ENCODE data around the gene CHRM1. TPM values are rescaled to one million over a fixed set of nuclear protein-coding genes. Genes with fewer than 3 reads are reported as not detected.

Gene CHRM1
- total RNA-seq, 2 experiments from 2014 or later: not detected

- Histone ChIP-seq H3K36me3 (ENCODE audit: insufficient read depth, low read length) (no peaks in the 10 kb centered on the region), H3K9me2 (ENCODE audit: insufficient read depth, low read length) (no peaks in the 10 kb centered on the region), H3K4me1 (ENCODE audit: insufficient read depth, low read length, poor library complexity, severe bottlenecking) (no peaks in the 10 kb centered on the region), H3K4me2 (ENCODE audit: low read length) (no peak overlapping the region), H4K20me1 (ENCODE audit: insufficient read depth, low read length) (no peaks in the 10 kb centered on the region), H3K79me2 (ENCODE audit: insufficient read depth, low read depth, low read length) (no peaks in the 10 kb centered on the region), H2AFZ (ENCODE audit: low read length) (no peak overlapping the region), H3K27ac (ENCODE audit: low read depth, low read length, poor library complexity, severe bottlenecking) (no peak overlapping the region), H3K4me3 (ENCODE audit: low read depth, low read length, poor library complexity, severe bottlenecking) (no peak overlapping the region), H3K9me3 (ENCODE audit: low read length) (no peaks in the 10 kb centered on the region)
- CTCF ChIA-PET (ENCODE audit: unreplicated experiment): interaction anchor here (0.9 to 2.0 kb wide), 2 partner anchors 70 to 118 kb away, joined by 3 to 9 read pairs; no protein-coding TSS in a partner anchor
- BruUV-seq (replicated peaks): no TSS peak
- no peak for DNase-seq (ENCODE audit: low spot score)
- TF ChIP-seq CTCF (conservative IDR thresholded peaks at IDR 0.05; ENCODE audit: low read length): no peak
- POLR2A ChIA-PET: no interaction called here
- intact Hi-C loops (cut with micrococcal nuclease; ENCODE audit: unreplicated experiment): no loop called here
Measured at GRCh38 chr11:62905296-62905695, 15.9 kb downstream of the CHRM1 start.

- H3K27ac ChIP-seq (ENCODE audit: low read depth, low read length, poor library complexity, severe bottlenecking): no peak overlapping the region
- no peaks in the 10 kb centered on the region for H3K9me3 ChIP-seq (ENCODE audit: low read length)
- H3K4me3 ChIP-seq (ENCODE audit: low read depth, low read length, poor library complexity, severe bottlenecking): no peak overlapping the region
- no peak overlapping the region for H2AFZ ChIP-seq (ENCODE audit: low read length)
- H3K4me2 ChIP-seq (ENCODE audit: low read length): no peak overlapping the region
- ChIA-PET POLR2A (interaction anchor here (0.6 kb wide), 1 partner anchor 39 kb away, joined by 3 read pairs; no protein-coding TSS in a partner anchor), CTCF (ENCODE audit: unreplicated experiment) (no interaction called here)
- TF ChIP-seq CTCF (conservative IDR thresholded peaks at IDR 0.05; ENCODE audit: low read length) (no peak), EZH2phosphoT487 (IDR thresholded peaks at IDR 0.05; ENCODE audit: borderline replicate concordance, low read depth, low read length) (no peak)
- no TSS peak for BruUV-seq (replicated peaks)
- no peaks in the 10 kb centered on the region for H3K9me2 ChIP-seq (ENCODE audit: insufficient read depth, low read length)
- no peaks in the 10 kb centered on the region for H3K4me1 ChIP-seq (ENCODE audit: insufficient read depth, low read length, poor library complexity, severe bottlenecking)
- intact Hi-C loops (cut with micrococcal nuclease; ENCODE audit: unreplicated experiment): no loop called here
- no peaks in the 10 kb centered on the region for H3K79me2 ChIP-seq (ENCODE audit: insufficient read depth, low read depth, low read length)
- no peak for DNase-seq (ENCODE audit: low spot score)
- no peaks in the 10 kb centered on the region for H3K36me3 ChIP-seq (ENCODE audit: insufficient read depth, low read length)
- no peaks in the 10 kb centered on the region for H4K20me1 ChIP-seq (ENCODE audit: insufficient read depth, low read length)
Measured at GRCh38 chr11:62902932-62903331, 18.2 kb downstream of the CHRM1 start.

- no peak overlapping the region for H3K27ac ChIP-seq (ENCODE audit: low read depth, low read length, poor library complexity, severe bottlenecking)
- no peak overlapping the region for H3K4me3 ChIP-seq (ENCODE audit: low read depth, low read length, poor library complexity, severe bottlenecking)
- H3K79me2 ChIP-seq (ENCODE audit: insufficient read depth, low read depth, low read length): no peaks in the 10 kb centered on the region
- POLR2A ChIA-PET: interaction anchor here (0.6 kb wide), 1 partner anchor 14 kb away, joined by 3 read pairs; no protein-coding TSS in a partner anchor
- no peaks in the 10 kb centered on the region for H4K20me1 ChIP-seq (ENCODE audit: insufficient read depth, low read length)
- no peaks in the 10 kb centered on the region for H3K36me3 ChIP-seq (ENCODE audit: insufficient read depth, low read length)
- no peaks in the 10 kb centered on the region for H3K4me1 ChIP-seq (ENCODE audit: insufficient read depth, low read length, poor library complexity, severe bottlenecking)
- intact Hi-C loops (cut with micrococcal nuclease; ENCODE audit: unreplicated experiment): no loop called here
- no peak for TF ChIP-seq CTCF (conservative IDR thresholded peaks at IDR 0.05; ENCODE audit: low read length)
- no peak for TF ChIP-seq EZH2phosphoT487 (IDR thresholded peaks at IDR 0.05; ENCODE audit: borderline replicate concordance, low read depth, low read length)
- no peak overlapping the region for H2AFZ ChIP-seq (ENCODE audit: low read length)
- DNase-seq (ENCODE audit: low spot score): no peak
- no peak overlapping the region for H3K4me2 ChIP-seq (ENCODE audit: low read length)
- BruUV-seq (replicated peaks): no TSS peak
- CTCF ChIA-PET (ENCODE audit: unreplicated experiment): no interaction called here
- H3K9me2 ChIP-seq (ENCODE audit: insufficient read depth, low read length): no peaks in the 10 kb centered on the region
- H3K9me3 ChIP-seq (ENCODE audit: low read length): no peaks in the 10 kb centered on the region
Measured at GRCh38 chr11:62898027-62898426, 23.1 kb downstream of the CHRM1 start.
